Parathyroid adenoma (tissue), 2 donors: ENCODE results near the gene PIAS4.

Experiments used
- H2AFZ ChIP-seq: fragments of 300-600 bp; sonication (generic); one replicate; pipeline ENCODE4 v1.7.0; 2017; ENCODE audit warnings: antibody characterized with exemption, mild to moderate bottlenecking
- H3K27ac ChIP-seq: fragments of 300-600 bp; sonication (generic); one replicate; pipeline ENCODE4 v1.7.0; 2017
- H3K27me3 ChIP-seq: fragments of 300-600 bp; sonication (generic); one replicate; pipeline ENCODE4 v1.7.0; 2017; ENCODE audit warnings: low read length; ENCODE audit not compliant: control insufficient read depth, insufficient read depth
- H3K36me3 ChIP-seq: fragments of 300-600 bp; sonication (generic); one replicate; pipeline ENCODE4 v1.7.0; 2017; ENCODE audit warnings: low read length; ENCODE audit not compliant: control insufficient read depth, insufficient read depth
- H3K4me1 ChIP-seq: fragments of 300-600 bp; sonication (generic); one replicate; pipeline ENCODE4 v1.7.0; 2017; ENCODE audit warnings: control low read depth
- H3K4me2 ChIP-seq: fragments of 300-600 bp; sonication (generic); one replicate; pipeline ENCODE4 v1.7.0; 2017; ENCODE audit warnings: low read length
- H3K4me3 ChIP-seq: fragments of 300-600 bp; sonication (generic); one replicate; pipeline ENCODE4 v1.7.0; 2017; ENCODE audit warnings: low read depth, low read length
- H3K79me2 ChIP-seq: fragments of 300-600 bp; sonication (generic); one replicate; pipeline ENCODE4 v1.7.0; 2017; ENCODE audit warnings: control low read depth
- H3K9ac ChIP-seq: fragments of 300-600 bp; sonication (generic); one replicate; pipeline ENCODE4 v1.7.0; 2017; ENCODE audit warnings: mild to moderate bottlenecking
- H3K9me3 ChIP-seq: fragments of 300-600 bp; sonication (generic); one replicate; pipeline ENCODE4 v1.7.0; 2017; ENCODE audit warnings: low read length; ENCODE audit not compliant: control insufficient read depth
- TF ChIP-seq, protein P1 (sequence below): fragments of 300-600 bp; sonication (generic); IDR thresholded peaks from one replicate; pipeline ENCODE4 v1.7.0; 2017; ENCODE audit warnings: antibody characterized with exemption, mild to moderate bottlenecking
- donor health status: primary hyperparathyroidism.

Gene PIAS4

DNA sequence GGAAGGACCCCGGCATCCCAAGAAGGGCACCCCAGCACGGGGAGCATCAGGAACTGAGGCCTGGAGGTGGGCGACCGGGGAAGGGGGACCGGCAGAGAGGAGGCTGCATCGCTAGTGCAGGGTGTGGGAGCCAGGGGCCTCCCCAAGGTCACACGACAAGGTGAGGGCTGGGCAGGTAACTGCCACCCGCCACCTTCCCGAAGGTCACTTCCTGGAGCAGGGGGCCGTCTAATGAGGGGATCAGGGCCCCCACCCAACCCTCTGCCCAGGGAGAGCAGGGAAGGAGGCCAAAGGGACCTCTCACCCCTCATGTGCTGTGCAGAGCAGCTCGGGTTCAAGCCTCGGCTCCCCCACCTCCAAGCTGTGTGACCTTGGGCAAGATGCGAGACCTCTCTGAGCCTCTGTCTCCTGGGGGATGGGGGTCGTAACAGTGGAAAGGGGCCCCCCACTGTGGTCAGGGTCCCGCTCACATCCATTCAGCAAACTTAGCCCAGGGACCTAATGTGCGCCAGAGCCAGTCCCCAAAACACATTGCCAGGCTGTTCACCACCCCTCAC, 53.2 kb downstream of the PIAS4 start:
- Histone ChIP-seq H3K9ac (no peak overlapping the region), H3K27me3 (no peaks in the 10 kb centered on the region), H3K27ac (peak overlapping the region; percentile 87), H3K79me2 (peaks cover 88% of the 10 kb centered on the region), H3K4me2 (peak overlapping the region; percentile 95), H3K36me3 (no peaks in the 10 kb centered on the region), H3K9me3 (no peaks in the 10 kb centered on the region), H2AFZ (no peak overlapping the region), H3K4me3 (peak overlapping the region; percentile 47), H3K4me1 (peaks cover 39% of the 10 kb centered on the region)
- TF ChIP-seq, protein P1, sequence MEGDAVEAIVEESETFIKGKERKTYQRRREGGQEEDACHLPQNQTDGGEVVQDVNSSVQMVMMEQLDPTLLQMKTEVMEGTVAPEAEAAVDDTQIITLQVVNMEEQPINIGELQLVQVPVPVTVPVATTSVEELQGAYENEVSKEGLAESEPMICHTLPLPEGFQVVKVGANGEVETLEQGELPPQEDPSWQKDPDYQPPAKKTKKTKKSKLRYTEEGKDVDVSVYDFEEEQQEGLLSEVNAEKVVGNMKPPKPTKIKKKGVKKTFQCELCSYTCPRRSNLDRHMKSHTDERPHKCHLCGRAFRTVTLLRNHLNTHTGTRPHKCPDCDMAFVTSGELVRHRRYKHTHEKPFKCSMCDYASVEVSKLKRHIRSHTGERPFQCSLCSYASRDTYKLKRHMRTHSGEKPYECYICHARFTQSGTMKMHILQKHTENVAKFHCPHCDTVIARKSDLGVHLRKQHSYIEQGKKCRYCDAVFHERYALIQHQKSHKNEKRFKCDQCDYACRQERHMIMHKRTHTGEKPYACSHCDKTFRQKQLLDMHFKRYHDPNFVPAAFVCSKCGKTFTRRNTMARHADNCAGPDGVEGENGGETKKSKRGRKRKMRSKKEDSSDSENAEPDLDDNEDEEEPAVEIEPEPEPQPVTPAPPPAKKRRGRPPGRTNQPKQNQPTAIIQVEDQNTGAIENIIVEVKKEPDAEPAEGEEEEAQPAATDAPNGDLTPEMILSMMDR = no peak

DNA sequence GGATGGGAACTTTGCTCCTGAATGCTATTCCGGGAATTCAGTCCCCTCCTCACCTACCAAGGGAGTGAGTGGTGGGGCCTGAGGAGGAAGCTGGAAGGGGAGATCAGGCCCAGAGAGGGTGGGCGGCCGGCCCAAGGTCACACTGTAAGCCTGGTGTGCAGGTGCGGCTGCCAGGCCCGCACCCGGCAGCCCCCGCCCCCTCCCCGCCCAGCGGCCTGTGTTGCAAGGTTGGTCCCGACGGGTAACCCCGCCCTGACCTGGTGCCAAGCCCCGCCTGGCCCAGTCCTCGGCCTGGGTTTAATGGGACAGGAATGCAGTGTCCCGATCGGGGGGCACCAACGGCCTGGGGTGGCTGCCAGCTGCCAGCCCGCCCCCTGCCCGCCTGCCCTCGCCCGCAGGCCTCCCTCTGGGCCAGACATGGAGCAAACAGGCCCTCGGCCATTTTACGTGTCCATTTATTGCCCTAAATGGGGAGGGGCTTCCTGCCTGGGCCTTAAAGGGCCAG, 53.7 kb downstream of the PIAS4 start:
- Histone ChIP-seq H3K9me3 (no peaks in the 10 kb centered on the region), H2AFZ (no peak overlapping the region), H3K4me1 (peaks cover 39% of the 10 kb centered on the region), H3K79me2 (peaks cover 82% of the 10 kb centered on the region), H3K4me2 (peak overlapping the region; percentile 95), H3K27ac (peak overlapping the region; percentile 87), H3K36me3 (no peaks in the 10 kb centered on the region), H3K4me3 (peak overlapping the region; percentile 47), H3K9ac (no peak overlapping the region), H3K27me3 (no peaks in the 10 kb centered on the region)
- TF ChIP-seq, protein P1 = no peak

DNA sequence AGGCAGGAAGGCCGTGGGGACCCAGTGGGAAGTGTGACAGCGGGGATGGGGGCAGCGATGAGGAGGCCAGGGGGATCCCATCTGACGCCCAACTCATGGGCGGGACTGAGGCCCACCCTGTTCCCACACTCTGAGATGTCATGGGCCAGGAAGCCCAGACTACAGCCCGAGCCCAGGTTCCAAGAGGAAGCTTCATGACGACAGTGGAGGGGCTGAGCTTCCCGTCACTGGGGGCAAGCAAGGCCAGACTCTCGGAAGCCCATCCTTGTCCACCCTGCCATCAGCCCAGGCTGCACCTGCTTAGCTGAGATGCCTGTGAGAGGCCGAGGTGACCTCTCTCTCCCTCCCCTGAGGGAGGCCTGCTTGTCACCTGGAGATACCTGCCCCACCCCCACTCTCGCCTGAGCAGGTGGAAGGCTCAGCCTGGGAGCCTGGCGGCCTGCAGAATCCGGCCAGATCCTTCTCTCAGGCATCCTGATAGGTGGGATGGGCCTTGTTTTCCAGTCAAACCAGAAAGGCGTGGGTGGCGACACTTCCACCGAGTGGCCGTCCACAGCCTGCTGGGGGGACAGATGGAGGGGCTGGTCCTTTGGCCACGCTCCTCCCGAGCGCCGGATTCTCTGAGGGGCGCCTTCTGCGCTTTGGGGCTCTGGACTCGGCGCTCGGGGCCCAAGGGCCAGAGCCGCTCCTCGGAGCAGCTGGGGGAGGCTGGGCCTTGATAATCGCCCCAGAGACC, 54.3 kb downstream of the PIAS4 start:
- H3K4me3 ChIP-seq = peak overlapping the region; percentile 47
- H3K9me3 ChIP-seq = no peaks in the 10 kb centered on the region
- H3K36me3 ChIP-seq = no peaks in the 10 kb centered on the region
- peak overlapping the region; percentile 87 for H3K27ac ChIP-seq
- no peak overlapping the region for H3K9ac ChIP-seq
- no peak overlapping the region for H2AFZ ChIP-seq
- H3K4me1 ChIP-seq = peaks cover 39% of the 10 kb centered on the region
- H3K4me2 ChIP-seq = peak overlapping the region; percentile 95
- TF ChIP-seq, protein P1 = no peak
- H3K27me3 ChIP-seq = no peaks in the 10 kb centered on the region
- peaks cover 77% of the 10 kb centered on the region for H3K79me2 ChIP-seq

DNA sequence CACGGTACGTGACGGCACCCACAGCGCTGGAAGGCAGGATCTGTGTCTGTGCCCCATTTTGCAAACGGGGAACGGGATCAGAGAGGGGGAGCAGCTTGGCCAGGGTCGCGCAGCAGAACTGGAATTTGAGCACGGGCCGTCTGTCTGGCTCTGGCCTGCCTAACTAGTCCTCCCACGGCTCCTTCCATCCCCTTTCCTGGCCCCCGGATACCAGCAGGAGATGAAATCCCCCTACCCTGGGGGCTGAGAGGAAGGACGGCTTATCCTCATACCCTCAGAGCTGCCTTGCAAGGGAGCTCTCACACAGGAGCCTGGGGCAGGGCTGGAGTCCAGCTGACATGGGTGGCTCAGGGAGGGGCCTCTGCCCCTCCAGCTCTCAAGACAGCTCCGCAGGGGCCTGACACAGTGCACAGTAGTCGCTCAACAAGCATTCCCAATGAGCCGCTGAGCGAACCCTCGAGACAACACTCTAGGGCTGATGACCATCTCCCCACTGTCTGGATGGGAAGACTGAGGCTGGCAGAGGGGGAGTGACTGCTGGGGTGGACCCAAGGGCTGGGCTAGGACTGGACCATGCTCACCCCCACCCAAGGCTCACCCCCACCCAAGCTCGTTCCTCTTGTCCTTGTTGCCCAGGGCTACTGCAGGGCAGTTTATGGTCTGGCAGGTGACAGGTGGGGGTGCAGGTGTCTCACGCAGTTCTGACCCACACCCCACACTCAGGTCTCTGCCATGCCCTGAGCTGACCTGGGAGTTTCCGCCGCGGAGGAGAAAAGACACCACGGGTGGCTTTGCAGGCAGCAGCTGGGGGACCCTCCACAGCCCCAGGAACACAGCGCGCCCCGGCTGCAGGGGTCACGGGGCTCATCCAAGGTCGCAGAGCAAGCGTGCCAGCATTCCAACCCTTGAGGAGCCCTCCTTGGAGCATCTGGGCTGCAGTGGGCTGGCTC, 55.2 kb downstream of the PIAS4 start:
- H3K27me3 ChIP-seq = no peaks in the 10 kb centered on the region
- H2AFZ ChIP-seq = no peak overlapping the region
- H3K79me2 ChIP-seq = peaks cover 73% of the 10 kb centered on the region
- no peak overlapping the region for H3K9ac ChIP-seq
- peaks cover 39% of the 10 kb centered on the region for H3K4me1 ChIP-seq
- H3K4me2 ChIP-seq = peak overlapping the region; percentile 95
- no peaks in the 10 kb centered on the region for H3K36me3 ChIP-seq
- H3K9me3 ChIP-seq = no peaks in the 10 kb centered on the region
- H3K4me3 ChIP-seq = peak overlapping the region; percentile 47
- TF ChIP-seq, protein P1 = no peak
- H3K27ac ChIP-seq = peak overlapping the region; percentile 87
